Trophoblast cell (in vitro differentiated cells and primary cell): Measurements from ENCODE around the gene NPW.

ENCODE experiments used
- DNase-seq, 2 donors: peaks; one replicate each; pipeline ENCODE4 v3.0.0-alpha.2; 2016
- H2AFZ ChIP-seq: 2 replicates; pipeline ENCODE4 v1.6.1; 2013; ENCODE audit warnings: low read length, moderate library complexity, mild to moderate bottlenecking; ENCODE audit not compliant: insufficient read depth, poor library complexity
- H2AK5ac ChIP-seq: 2 replicates; pipeline ENCODE4 v1.6.1; 2013; ENCODE audit warnings: mild to moderate bottlenecking, low read length
- H2BK120ac ChIP-seq: 2 replicates; pipeline ENCODE4 v1.6.1; 2013; ENCODE audit warnings: low read length, mild to moderate bottlenecking, moderate library complexity; ENCODE audit not compliant: insufficient read depth, poor library complexity
- H2BK12ac ChIP-seq: 2 replicates; pipeline ENCODE4 v1.6.1; 2013; ENCODE audit warnings: mild to moderate bottlenecking, low read length, moderate library complexity
- H2BK5ac ChIP-seq: 2 replicates; pipeline ENCODE4 v1.6.1; 2013; ENCODE audit warnings: low read length, low read depth, moderate library complexity, mild to moderate bottlenecking; ENCODE audit not compliant: poor library complexity
- H3K14ac ChIP-seq: 2 replicates; pipeline ENCODE4 v1.6.1; 2013; ENCODE audit warnings: mild to moderate bottlenecking, low read length
- H3K18ac ChIP-seq: 2 replicates; pipeline ENCODE4 v1.6.1; 2013; ENCODE audit warnings: mild to moderate bottlenecking, low read length
- H3K23ac ChIP-seq: 2 replicates; pipeline ENCODE4 v1.6.1; 2013; ENCODE audit warnings: low read length
- H3K27ac ChIP-seq: 2 replicates; pipeline ENCODE4 v1.5.1; 2013; ENCODE audit warnings: low read depth, mild to moderate bottlenecking, inconsistent platforms, low read length, moderate library complexity
- H3K27me3 ChIP-seq: 2 replicates; pipeline ENCODE4 v1.6.1; 2013; ENCODE audit warnings: inconsistent platforms, mild to moderate bottlenecking, low read length, moderate library complexity; ENCODE audit not compliant: insufficient read depth
- H3K36me3 ChIP-seq, 2 experiments: 1 replicate in 1 of 2; 2 replicates in 1 of 2; pipeline ENCODE4 v1.6.1; 2013; ENCODE audit warnings: low read length in 2 of 2, mild to moderate bottlenecking in 2 of 2, moderate library complexity in 1 of 2; ENCODE audit not compliant: insufficient read depth in 2 of 2, control insufficient read depth in 1 of 2
- H3K4ac ChIP-seq: 2 replicates; pipeline ENCODE4 v1.6.1; 2013; ENCODE audit warnings: low read depth, mild to moderate bottlenecking, low read length, moderate library complexity
- H3K4me1 ChIP-seq, 2 experiments: 1 replicate in 1 of 2; 2 replicates in 1 of 2; pipeline ENCODE4 v1.6.1; 2013; ENCODE audit warnings: low read length in 2 of 2, mild to moderate bottlenecking in 2 of 2, moderate library complexity in 1 of 2; ENCODE audit not compliant: insufficient read depth in 2 of 2, control insufficient read depth in 1 of 2
- H3K4me2 ChIP-seq: 2 replicates; pipeline ENCODE4 v1.6.1; 2013; ENCODE audit warnings: inconsistent platforms, mild to moderate bottlenecking, low read length, moderate library complexity
- H3K4me3 ChIP-seq: 2 replicates; pipeline ENCODE4 v1.5.1; 2013; ENCODE audit warnings: mild to moderate bottlenecking, low read depth, low read length, inconsistent platforms
- H3K79me1 ChIP-seq: one replicate; pipeline ENCODE4 v1.6.1; 2013; ENCODE audit warnings: low read length
- H3K79me2 ChIP-seq: 2 replicates; pipeline ENCODE4 v1.6.1; 2013; ENCODE audit warnings: low read length, mild to moderate bottlenecking; ENCODE audit not compliant: control insufficient read depth, insufficient read depth, poor library complexity
- H3K9ac ChIP-seq: 2 replicates; pipeline ENCODE4 v1.6.1; 2013; ENCODE audit warnings: mild to moderate bottlenecking, low read length
- H3K9me3 ChIP-seq: 2 replicates; pipeline ENCODE4 v1.6.1; 2013; ENCODE audit warnings: low read depth, mild to moderate bottlenecking, control low read depth, inconsistent platforms, low read length; ENCODE audit not compliant: insufficient read depth
- H4K12ac ChIP-seq: 2 replicates; pipeline ENCODE4 v1.6.1; 2013; ENCODE audit warnings: low read depth, mild to moderate bottlenecking, low read length, moderate library complexity
- H4K8ac ChIP-seq: 2 replicates; pipeline ENCODE4 v1.6.1; 2013; ENCODE audit warnings: low read depth, mild to moderate bottlenecking, low read length, moderate library complexity
- H4K91ac ChIP-seq: one replicate; pipeline ENCODE4 v1.6.1; 2013; ENCODE audit warnings: low read depth, mild to moderate bottlenecking, low read length, moderate library complexity
- WGBS: extraction: QIAGEN DNeasy Blood & Tissue Kit; methylation state at CpG from one replicate; pipeline ENCODE4 v1.1.7; 2013; ENCODE audit warnings: missing lambda C conversion rate; ENCODE audit not compliant: insufficient read length, insufficient coverage; ENCODE audit errors: extremely low coverage; 5-methylcytosine and 5-hydroxymethylcytosine counted together

Gene NPW

DNA sequence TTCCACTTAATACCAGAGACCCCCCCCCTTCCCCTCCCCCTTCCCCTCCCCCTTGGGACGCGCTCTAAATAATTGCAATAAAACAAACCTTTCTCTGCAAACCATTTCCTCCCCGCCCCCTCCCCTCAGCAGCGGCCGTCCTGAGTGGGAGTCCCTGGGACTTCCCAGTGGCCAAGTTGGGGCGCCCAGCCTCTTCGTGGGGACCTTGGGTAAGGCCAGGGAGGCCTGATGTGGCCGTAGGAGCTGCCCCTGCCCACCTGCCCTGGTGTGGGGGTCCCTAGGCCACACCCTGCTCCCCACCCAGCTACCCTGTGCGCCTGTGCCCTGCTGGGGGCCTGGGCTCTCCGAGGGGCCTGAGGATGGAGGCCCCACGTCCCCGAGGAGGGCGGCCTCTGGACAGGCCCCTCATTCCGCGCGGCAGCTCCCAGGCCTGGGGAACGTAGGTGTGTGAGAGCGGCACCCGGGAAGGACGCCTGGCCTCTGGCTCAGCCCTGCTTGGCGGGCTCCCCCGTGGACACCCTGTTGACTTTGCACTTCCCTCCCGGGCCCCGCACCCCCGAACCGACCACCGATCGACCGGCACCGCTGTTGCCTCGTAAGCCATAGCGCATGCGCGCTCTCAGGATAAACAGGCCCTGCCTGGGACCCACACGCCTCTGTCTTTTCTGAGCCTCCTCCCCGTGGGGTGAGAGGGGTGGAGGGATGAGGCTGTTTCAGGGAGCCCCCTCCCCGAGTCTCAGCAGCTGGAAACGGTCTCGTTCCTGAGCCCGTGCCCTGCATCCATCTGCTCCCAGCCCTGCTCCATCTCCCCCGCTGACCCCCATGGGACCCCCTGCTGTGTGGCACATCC, 19.0 kb downstream of the NPW start:
- no peak overlapping the region for H3K4ac ChIP-seq
- H3K4me3 ChIP-seq = no peak overlapping the region
- DNase-seq = no peak
- no peak overlapping the region for H2AFZ ChIP-seq
- H2BK12ac ChIP-seq = no peak overlapping the region
- no peak overlapping the region for H3K9ac ChIP-seq
- no peak overlapping the region for H2BK5ac ChIP-seq
- H3K36me3 ChIP-seq = peaks cover 17 to 20% of the 10 kb centered on the region in 2 experiments
- H3K14ac ChIP-seq = no peak overlapping the region
- no peak overlapping the region for H3K4me2 ChIP-seq
- no peak overlapping the region for H3K27ac ChIP-seq
- H3K23ac ChIP-seq = no peak overlapping the region
- H2AK5ac ChIP-seq = no peak overlapping the region
- H3K9me3 ChIP-seq = no peaks in the 10 kb centered on the region
- peaks cover 19 to 22% of the 10 kb centered on the region in 2 experiments for H3K4me1 ChIP-seq
- no CpG with 5 or more reads among the region's 41 CpGs for WGBS
- no peak overlapping the region for H4K8ac ChIP-seq
- H2BK120ac ChIP-seq = no peak overlapping the region
- H3K27me3 ChIP-seq = no peaks in the 10 kb centered on the region
- no peaks in the 10 kb centered on the region for H3K79me2 ChIP-seq
- H3K18ac ChIP-seq = no peak overlapping the region
- H4K91ac ChIP-seq = no peak overlapping the region
- no peak overlapping the region for H4K12ac ChIP-seq
- peaks cover 9% of the 10 kb centered on the region for H3K79me1 ChIP-seq

DNA sequence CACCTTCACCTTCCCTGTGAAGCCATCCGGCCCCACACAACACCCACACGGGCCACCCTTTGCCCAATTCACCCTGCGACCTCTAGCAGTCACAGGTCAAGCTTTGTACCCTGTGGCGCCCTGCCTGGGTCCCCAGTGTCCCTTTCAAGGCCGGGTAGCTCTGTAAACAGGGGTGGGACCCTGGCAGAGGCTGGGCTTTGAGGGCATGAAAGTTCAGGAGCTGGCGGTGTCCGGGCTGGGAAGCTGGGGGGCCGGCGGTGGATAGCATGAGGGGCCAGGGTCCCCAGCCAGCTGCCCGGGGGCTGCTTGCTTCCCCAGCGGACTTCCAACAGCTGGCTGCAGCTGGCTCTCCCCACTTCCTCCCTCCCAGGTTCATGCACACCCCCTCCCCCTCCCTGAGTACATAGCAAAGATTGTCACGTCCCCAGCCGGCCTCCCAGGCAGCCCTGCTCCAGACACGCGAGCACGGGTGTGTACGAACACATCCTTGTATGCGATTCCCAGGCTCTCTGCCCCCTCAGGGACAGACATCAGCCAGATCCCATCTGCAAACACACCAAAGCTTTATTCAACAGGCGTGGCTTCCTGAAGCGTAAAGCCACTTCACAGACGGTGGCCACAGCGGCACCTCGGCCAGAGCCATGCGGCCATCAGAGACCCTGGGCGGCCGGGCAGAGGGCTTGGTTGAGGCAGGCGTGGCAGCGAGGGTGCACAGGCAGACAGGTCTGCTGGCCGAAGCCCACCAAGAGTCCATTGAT, 19.9 kb downstream of the NPW start:
- Histone ChIP-seq H3K79me2 (no peaks in the 10 kb centered on the region), H3K18ac (no peak overlapping the region), H4K12ac (no peak overlapping the region), H3K23ac (no peak overlapping the region), H4K91ac (no peak overlapping the region), H3K4me1 (peaks cover 13 to 16% of the 10 kb centered on the region in 2 experiments), H2BK12ac (no peak overlapping the region), H3K36me3 (peaks cover 17 to 20% of the 10 kb centered on the region in 2 experiments), H2BK120ac (no peak overlapping the region), H3K9me3 (peaks cover under 1% of the 10 kb centered on the region), H3K4me2 (no peak overlapping the region), H3K4me3 (no peak overlapping the region), H2AK5ac (no peak overlapping the region), H3K14ac (no peak overlapping the region), H3K79me1 (peaks cover 5% of the 10 kb centered on the region), H3K27ac (no peak overlapping the region), H3K9ac (no peak overlapping the region), H4K8ac (no peak overlapping the region), H3K27me3 (no peaks in the 10 kb centered on the region), H2BK5ac (no peak overlapping the region), H2AFZ (no peak overlapping the region), H3K4ac (no peak overlapping the region)
- DNase-seq = no peak
- WGBS = no CpG with 5 or more reads among the region's 29 CpGs

DNA sequence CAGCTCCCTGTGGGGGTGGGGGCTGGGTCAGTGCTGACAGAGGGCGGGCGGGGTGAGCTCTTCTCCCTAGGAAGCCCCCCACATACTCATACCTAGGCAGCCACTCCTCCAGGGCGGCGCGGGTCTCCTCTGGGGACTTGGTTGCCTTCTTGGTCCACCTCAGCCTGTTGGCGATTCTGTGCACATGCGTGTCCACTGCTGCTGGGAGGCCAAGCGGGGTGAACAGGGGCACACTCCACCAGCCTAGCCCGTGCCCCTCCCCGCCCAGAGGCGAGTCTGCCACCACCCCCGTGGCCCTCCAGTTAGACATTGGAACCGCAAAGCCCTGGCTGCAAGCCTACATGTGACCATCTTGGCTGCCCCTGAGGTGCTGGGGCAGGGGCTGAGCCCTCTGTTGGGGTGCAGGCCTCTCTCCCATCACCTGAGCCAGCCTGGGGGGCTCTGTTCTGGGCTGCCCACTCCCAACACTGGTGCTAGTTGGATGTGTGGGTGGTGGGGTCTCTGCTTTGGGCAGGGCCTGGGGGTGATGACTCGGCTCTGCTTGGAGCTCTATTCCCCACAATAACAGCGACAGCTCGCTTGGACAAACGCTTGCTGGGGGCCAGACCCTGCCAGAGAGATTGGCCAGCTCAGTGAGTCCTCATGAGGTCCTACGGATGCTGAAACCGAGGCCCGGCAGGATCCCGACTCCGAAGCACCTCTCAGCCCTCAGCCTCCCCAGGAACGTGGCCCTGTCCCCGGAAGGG, 20.6 kb downstream of the NPW start:
- peaks cover 17 to 20% of the 10 kb centered on the region in 2 experiments for H3K36me3 ChIP-seq
- H4K91ac ChIP-seq = no peak overlapping the region
- H2BK12ac ChIP-seq = no peak overlapping the region
- H2AFZ ChIP-seq = no peak overlapping the region
- H3K4me3 ChIP-seq = no peak overlapping the region
- H3K9ac ChIP-seq = no peak overlapping the region
- H4K8ac ChIP-seq = no peak overlapping the region
- no peak overlapping the region for H4K12ac ChIP-seq
- H3K23ac ChIP-seq = no peak overlapping the region
- H3K27ac ChIP-seq = no peak overlapping the region
- no peak overlapping the region for H2BK120ac ChIP-seq
- no peak overlapping the region for H2AK5ac ChIP-seq
- H3K79me1 ChIP-seq = peaks cover 4% of the 10 kb centered on the region
- H2BK5ac ChIP-seq = no peak overlapping the region
- H3K4me1 ChIP-seq = peaks cover 9 to 10% of the 10 kb centered on the region in 2 experiments
- no CpG with 5 or more reads among the region's 24 CpGs for WGBS
- H3K4ac ChIP-seq = no peak overlapping the region
- H3K18ac ChIP-seq = no peak overlapping the region
- peaks cover 3% of the 10 kb centered on the region for H3K9me3 ChIP-seq
- no peaks in the 10 kb centered on the region for H3K79me2 ChIP-seq
- H3K4me2 ChIP-seq = no peak overlapping the region
- H3K27me3 ChIP-seq = no peaks in the 10 kb centered on the region
- DNase-seq = no peak
- no peak overlapping the region for H3K14ac ChIP-seq

DNA sequence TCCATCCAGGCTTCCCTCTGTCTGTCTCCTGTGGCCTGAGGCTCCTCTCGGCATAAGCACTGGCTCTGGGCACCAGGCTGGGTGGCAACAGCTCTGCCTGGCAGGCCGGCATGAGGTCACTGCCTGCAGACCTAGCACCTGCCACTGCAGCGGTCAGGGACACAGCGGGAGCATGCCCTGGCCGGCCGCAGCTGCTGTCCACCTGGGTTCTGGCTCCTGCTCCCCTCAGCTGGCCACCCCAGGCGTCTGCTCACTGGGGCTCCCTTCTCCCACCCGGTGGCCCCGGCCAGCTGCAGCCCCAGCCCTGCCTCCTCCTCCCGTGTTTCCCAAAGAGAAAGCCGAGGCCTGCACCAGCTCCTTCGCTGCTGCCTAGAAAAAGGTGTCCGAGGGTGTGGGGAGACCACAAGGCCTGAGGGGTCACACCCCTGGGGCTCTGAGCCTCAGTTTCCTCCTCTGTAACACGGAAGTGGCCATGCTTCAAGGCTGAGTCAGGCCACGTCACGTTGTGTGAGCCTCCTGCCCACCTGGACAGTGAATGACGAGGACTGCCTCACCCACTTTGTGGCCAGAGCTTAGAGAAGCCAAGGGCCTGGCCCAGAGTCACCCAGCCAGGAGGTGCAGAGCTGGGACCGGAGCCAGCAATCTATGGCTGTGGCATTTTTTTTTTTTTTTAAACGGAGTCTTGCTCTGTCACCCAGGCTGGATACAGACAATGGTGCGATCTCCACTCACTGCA, 21.4 kb downstream of the NPW start:
- no peaks in the 10 kb centered on the region for H3K27me3 ChIP-seq
- WGBS = no CpG with 5 or more reads among the region's 20 CpGs

More for the DNA sequence above, 21.4 kb downstream of the NPW start:
- Histone ChIP-seq H3K14ac (no peak overlapping the region), H4K12ac (no peak overlapping the region), H3K9me3 (peaks cover 3% of the 10 kb centered on the region), H2BK12ac (no peak overlapping the region), H2BK5ac (no peak overlapping the region), H3K79me2 (no peaks in the 10 kb centered on the region), H3K4me3 (no peak overlapping the region), H4K91ac (no peak overlapping the region), H2AFZ (no peak overlapping the region), H3K23ac (no peak overlapping the region), H2AK5ac (no peak overlapping the region), H3K79me1 (no peaks in the 10 kb centered on the region), H3K4me1 (peaks cover 2 to 3% of the 10 kb centered on the region in 2 experiments), H3K9ac (no peak overlapping the region), H3K4ac (no peak overlapping the region), H3K36me3 (peaks cover 17 to 20% of the 10 kb centered on the region in 2 experiments), H3K4me2 (no peak overlapping the region), H2BK120ac (no peak overlapping the region), H3K27ac (no peak overlapping the region), H4K8ac (no peak overlapping the region), H3K18ac (no peak overlapping the region)
- no peak for DNase-seq
